ENCODE measurements around the gene COL13A1. TPM values are rescaled to one million over a fixed set of nuclear protein-coding genes. Genes with fewer than 3 reads are reported as not detected.

The COL13A1 gene
- total and polyA plus RNA-seq, 7 donors = 0.69 to 5.7 (median 2.9) TPM

DNA sequence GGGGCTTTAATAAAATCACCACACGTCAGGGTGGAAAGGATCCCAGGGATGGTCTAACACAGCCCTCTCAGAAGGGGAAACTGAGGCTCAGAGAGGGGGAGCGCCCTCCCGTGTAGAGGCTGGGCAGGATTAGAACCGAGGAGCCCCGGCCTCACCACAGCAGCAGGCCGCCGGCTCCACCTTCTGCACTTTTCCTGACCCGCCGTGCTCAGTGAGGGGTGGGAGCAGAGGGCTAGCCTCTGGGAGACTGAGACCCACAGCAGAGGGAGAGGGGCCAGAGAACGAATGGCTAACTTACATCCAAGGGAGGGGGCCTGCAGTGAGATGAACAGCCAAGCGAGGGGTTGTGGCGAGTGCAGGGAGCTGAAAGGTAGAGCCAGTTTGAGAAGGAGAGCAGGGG, 79.5 kb downstream of the COL13A1 start:
- Histone ChIP-seq H3K27ac (no peak overlapping the region), H3K4me3 (no peak overlapping the region), H3K27me3 (no peaks in the 10 kb centered on the region), H3K4me1 (peaks cover 0 to 18% (median 10%) of the 10 kb centered on the region in 4 donors), H3K9me3 (no peaks in the 10 kb centered on the region), H3K36me3 (no peaks in the 10 kb centered on the region)
- intact Hi-C loops (cut with DNase I) = no loop called here
- no peak for DNase-seq
- 88 to 89% methylated on average over 12 of the region's 12 CpGs for WGBS, 2 donors
- TF ChIP-seq POLR2AphosphoS5 (IDR thresholded peaks at IDR 0.05) = no peak
- no peak for TF ChIP-seq EP300 (IDR thresholded peaks at IDR 0.05)
- TF ChIP-seq POLR2A (IDR thresholded peaks at IDR 0.05) = no peak
- TF ChIP-seq, protein P1, sequence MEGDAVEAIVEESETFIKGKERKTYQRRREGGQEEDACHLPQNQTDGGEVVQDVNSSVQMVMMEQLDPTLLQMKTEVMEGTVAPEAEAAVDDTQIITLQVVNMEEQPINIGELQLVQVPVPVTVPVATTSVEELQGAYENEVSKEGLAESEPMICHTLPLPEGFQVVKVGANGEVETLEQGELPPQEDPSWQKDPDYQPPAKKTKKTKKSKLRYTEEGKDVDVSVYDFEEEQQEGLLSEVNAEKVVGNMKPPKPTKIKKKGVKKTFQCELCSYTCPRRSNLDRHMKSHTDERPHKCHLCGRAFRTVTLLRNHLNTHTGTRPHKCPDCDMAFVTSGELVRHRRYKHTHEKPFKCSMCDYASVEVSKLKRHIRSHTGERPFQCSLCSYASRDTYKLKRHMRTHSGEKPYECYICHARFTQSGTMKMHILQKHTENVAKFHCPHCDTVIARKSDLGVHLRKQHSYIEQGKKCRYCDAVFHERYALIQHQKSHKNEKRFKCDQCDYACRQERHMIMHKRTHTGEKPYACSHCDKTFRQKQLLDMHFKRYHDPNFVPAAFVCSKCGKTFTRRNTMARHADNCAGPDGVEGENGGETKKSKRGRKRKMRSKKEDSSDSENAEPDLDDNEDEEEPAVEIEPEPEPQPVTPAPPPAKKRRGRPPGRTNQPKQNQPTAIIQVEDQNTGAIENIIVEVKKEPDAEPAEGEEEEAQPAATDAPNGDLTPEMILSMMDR (IDR thresholded peaks at IDR 0.05) = no peak

DNA sequence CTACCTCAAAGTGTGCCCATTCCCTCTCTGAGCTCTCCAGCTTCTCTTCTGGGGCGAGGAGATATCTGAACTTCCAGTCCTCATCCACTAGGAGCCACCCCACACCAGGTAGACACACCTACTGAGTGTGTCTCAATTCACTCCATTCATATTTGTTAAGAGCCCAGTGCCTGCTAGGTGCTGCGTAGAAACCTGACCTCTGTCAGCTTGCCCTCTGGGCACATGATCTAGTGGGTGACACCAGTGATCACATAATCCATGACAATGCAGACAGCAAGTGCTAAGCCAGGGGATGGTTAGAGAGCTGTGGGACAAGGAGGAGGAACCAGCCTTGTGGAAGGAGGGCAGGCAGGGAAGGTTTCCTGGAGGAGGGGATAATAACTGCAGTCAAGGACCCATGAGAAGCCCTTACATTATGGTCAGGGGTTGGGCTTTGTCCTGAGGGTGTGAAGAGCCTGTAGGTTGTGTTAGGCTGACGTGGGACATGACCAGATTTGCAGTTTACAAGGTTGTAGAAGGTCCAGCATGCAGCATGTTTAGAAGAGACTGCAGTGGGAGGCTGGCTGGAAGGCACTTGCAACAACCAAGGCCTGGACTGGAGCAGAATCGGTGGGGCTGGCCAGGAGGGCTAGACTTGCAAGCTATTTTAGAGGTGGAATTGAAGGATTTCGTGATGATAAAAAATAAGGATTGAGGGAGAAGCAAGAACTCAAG, 81.8 kb downstream of the COL13A1 start:
- Histone ChIP-seq H3K36me3 (no peaks in the 10 kb centered on the region), H3K4me3 (no peak overlapping the region), H3K27me3 (no peaks in the 10 kb centered on the region), H3K4me1 (peaks cover 0 to 18% (median 10%) of the 10 kb centered on the region in 4 donors), H3K27ac (no peak overlapping the region), H3K9me3 (no peaks in the 10 kb centered on the region)
- TF ChIP-seq, protein P1 (IDR thresholded peaks at IDR 0.05) = peak in 1 of 4 experiments; percentile 24
- no peak for TF ChIP-seq EP300 (IDR thresholded peaks at IDR 0.05)
- DNase-seq = no peak
- intact Hi-C loops (cut with DNase I) = no loop called here
- WGBS, 2 donors = 44 to 77% methylated on average over 5 of the region's 5 CpGs

DNA sequence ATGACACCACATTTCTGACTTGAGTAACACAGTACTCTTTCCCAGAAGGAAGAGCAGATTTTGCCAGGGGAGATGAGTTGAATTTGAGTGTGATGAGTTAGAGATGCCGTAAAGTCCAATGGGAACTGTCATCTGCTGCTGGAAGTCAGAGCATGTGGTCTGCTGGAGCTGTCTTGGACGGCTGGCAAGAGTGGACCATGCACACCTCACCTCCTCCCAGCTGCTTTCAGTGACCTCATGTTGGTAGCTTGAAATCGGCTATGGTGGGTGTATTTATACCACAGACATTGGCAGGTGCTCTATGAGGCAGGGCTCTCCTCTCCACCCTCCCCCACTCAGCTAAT, 82.3 kb downstream of the COL13A1 start:
- no peak for TF ChIP-seq POLR2A (IDR thresholded peaks at IDR 0.05)
- TF ChIP-seq, protein P1 (IDR thresholded peaks at IDR 0.05) = no peak
- no peak for TF ChIP-seq EP300 (IDR thresholded peaks at IDR 0.05)
- no peak for TF ChIP-seq POLR2AphosphoS5 (IDR thresholded peaks at IDR 0.05)
- no peak for DNase-seq
- Histone ChIP-seq H3K4me3 (no peak overlapping the region), H3K4me1 (peaks cover 0 to 18% (median 10%) of the 10 kb centered on the region in 4 donors), H3K27ac (no peak overlapping the region), H3K27me3 (no peaks in the 10 kb centered on the region), H3K36me3 (no peaks in the 10 kb centered on the region), H3K9me3 (no peaks in the 10 kb centered on the region)
- WGBS, 2 donors = 64 to 76% methylated on average over 3 of the region's 3 CpGs
- intact Hi-C loops (cut with DNase I) = no loop called here

DNA sequence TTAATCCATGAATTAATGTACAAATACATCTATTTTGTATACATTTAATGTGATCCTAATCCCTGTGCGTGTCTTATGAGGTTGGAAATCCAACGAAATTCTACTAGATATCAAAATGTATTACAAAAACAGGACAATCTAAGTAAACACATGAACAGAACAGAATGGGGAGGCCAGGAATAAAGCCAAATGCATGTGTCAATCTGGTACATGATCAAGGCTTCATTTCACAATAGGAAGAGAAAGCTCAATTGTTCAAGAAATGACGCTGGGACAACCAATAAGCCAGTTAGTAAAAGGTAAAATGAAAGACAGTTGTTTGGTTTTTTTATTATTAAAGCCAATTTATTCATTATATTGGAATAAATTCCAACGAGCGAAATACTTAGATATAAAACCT, 83.0 kb downstream of the COL13A1 start:
- intact Hi-C loops (cut with DNase I) = no loop called here
- 81 to 86% methylated on average over 5 of the region's 5 CpGs for WGBS, 2 donors

More for the DNA sequence above, 83.0 kb downstream of the COL13A1 start:
- H3K9me3 ChIP-seq = no peaks in the 10 kb centered on the region
- no peak for DNase-seq
- H3K27me3 ChIP-seq = no peaks in the 10 kb centered on the region
- no peak overlapping the region for H3K4me3 ChIP-seq
- no peak for TF ChIP-seq EP300 (IDR thresholded peaks at IDR 0.05)
- no peak for TF ChIP-seq POLR2AphosphoS5 (IDR thresholded peaks at IDR 0.05)
- TF ChIP-seq, protein P1 (IDR thresholded peaks at IDR 0.05) = no peak
- TF ChIP-seq POLR2A (IDR thresholded peaks at IDR 0.05) = no peak
- H3K27ac ChIP-seq = peak overlapping the region in 1 of 4 donors; percentile 43
- H3K4me1 ChIP-seq = peaks cover 0 to 15% (median 5%) of the 10 kb centered on the region in 4 donors
- H3K36me3 ChIP-seq = no peaks in the 10 kb centered on the region
